RWPE2 (cell line): ENCODE data around the gene TMC6.

Source experiments
- ATAC-seq: fragments of 200-7000 bp; cut with Tn5 transposase; 3 replicates; pipeline ENCODE4 v1.9.1; 2021; ENCODE audit warnings: low read depth
- DNase-seq: peaks from one replicate; pipeline ENCODE4 v3.0.0-alpha.2; 2020; ENCODE audit warnings: low spot score
- H3K27ac ChIP-seq: fragments of 450-650 bp; 2 replicates; pipeline ENCODE4 v1.5.1; 2017; ENCODE audit warnings: mild to moderate bottlenecking; ENCODE audit not compliant: poor library complexity, severe bottlenecking
- H3K27me3 ChIP-seq: fragments of 250-450 bp; sonication (Bioruptor Pico); 2 replicates; pipeline ENCODE4 v1.5.1; 2021; ENCODE audit warnings: mild to moderate bottlenecking, moderate library complexity; ENCODE audit not compliant: insufficient read depth, poor library complexity, severe bottlenecking
- H3K36me3 ChIP-seq: fragments of 250-450 bp; sonication (Bioruptor Pico); 2 replicates; pipeline ENCODE4 v1.5.1; 2020; ENCODE audit warnings: low read depth, mild to moderate bottlenecking, moderate library complexity
- H3K4me1 ChIP-seq: fragments of 250-450 bp; sonication (Bioruptor Pico); 2 replicates; pipeline ENCODE4 v1.5.1; 2021; ENCODE audit warnings: mild to moderate bottlenecking, moderate library complexity; ENCODE audit not compliant: insufficient read depth, poor library complexity, severe bottlenecking
- H3K4me3 ChIP-seq: fragments of 250-450 bp; sonication (Bioruptor Pico); 2 replicates; pipeline ENCODE4 v1.5.1; 2021; ENCODE audit warnings: mild to moderate bottlenecking, moderate library complexity; ENCODE audit not compliant: severe bottlenecking
- H3K9me3 ChIP-seq: fragments of 250-450 bp; sonication (Bioruptor Pico); 2 replicates; pipeline ENCODE4 v1.5.1; 2021; ENCODE audit warnings: mild to moderate bottlenecking, moderate library complexity; ENCODE audit not compliant: severe bottlenecking
- TF ChIP-seq, protein P1 (sequence below): fragments of 450-650 bp; IDR thresholded peaks from one replicate; pipeline ENCODE4 v1.5.1; 2017; ENCODE audit warnings: mild to moderate bottlenecking, moderate library complexity; ENCODE audit not compliant: poor library complexity, severe bottlenecking

The TMC6 gene

DNA sequence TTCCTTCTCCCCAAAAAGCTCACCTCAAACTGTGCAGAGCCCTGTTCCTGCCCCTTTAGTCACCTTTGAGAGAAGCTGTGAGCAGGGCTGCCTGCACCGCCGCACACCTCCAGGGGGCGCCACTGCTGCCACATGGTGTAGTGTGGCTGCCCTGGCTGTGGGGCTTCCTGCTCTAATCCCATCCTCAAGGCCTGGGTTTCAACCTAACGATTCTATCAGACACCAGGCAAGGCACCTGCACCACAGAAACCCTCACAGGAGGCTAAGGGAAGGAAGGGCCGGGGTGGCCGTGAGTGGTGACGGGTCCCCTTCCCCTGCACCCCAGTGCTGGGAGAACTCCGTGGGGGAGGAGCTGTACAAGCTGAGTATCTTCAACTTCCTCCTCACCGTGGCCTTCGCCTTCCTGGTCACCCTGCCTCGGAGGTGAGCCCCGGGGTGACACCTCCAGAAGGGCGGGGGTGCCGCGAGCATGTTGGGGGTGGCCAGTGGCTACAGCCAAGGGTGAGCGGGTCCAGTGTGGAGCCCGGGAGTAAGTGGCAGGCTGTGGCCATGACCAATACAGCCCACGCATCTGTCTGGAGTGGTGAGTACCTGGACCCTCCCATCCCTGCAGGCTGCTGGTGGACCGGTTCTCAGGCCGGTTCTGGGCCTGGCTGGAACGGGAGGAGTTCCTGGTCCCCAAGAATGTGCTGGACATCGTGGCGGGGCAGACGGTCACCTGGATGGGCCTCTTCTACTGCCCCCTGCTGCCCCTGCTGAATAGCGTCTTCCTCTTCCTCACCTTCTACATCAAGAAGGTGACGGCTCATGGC, 9.0 kb upstream of the TMC6 start:
- Histone ChIP-seq H3K9me3 (no peaks in the 10 kb centered on the region), H3K4me1 (peaks cover 23% of the 10 kb centered on the region), H3K27ac (no peak overlapping the region), H3K36me3 (no peaks in the 10 kb centered on the region), H3K27me3 (no peaks in the 10 kb centered on the region), H3K4me3 (no peak overlapping the region)
- DNase-seq, result peak; percentile 72
- TF ChIP-seq, protein P1, sequence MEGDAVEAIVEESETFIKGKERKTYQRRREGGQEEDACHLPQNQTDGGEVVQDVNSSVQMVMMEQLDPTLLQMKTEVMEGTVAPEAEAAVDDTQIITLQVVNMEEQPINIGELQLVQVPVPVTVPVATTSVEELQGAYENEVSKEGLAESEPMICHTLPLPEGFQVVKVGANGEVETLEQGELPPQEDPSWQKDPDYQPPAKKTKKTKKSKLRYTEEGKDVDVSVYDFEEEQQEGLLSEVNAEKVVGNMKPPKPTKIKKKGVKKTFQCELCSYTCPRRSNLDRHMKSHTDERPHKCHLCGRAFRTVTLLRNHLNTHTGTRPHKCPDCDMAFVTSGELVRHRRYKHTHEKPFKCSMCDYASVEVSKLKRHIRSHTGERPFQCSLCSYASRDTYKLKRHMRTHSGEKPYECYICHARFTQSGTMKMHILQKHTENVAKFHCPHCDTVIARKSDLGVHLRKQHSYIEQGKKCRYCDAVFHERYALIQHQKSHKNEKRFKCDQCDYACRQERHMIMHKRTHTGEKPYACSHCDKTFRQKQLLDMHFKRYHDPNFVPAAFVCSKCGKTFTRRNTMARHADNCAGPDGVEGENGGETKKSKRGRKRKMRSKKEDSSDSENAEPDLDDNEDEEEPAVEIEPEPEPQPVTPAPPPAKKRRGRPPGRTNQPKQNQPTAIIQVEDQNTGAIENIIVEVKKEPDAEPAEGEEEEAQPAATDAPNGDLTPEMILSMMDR, result peak; percentile 32
- no peak for ATAC-seq

DNA sequence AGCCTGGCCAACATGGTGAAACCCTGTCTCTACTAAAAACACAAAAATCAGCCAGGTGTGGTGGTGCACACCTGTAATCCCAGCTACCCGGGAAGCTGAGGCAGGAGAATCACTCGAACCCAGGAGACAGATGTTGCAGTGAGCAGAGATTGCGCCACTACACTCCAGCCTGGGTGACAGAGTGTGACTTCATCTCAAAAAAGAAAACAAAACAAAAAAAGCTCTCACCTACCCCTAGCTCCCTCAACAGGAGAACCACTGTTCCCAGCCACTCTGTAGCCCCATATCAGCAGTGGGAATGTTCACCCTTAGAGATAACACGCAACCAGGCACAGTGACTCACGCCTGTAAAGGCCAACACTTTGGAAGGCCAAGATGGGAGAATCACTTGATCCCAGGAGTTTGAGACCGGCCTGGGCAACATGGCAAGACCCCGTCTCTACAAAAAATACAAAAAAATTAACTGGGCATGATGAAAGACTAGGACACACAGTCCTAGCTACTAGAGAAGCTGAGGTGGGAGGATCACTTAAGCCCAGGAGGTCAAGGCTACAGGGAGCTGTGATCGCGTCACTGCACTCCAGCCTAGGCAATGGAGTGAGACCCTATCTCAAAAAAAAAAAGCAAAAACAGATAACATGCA, 7.4 kb upstream of the TMC6 start:
- Histone ChIP-seq H3K27me3 (no peaks in the 10 kb centered on the region), H3K4me3 (no peak overlapping the region), H3K4me1 (peaks cover 16% of the 10 kb centered on the region), H3K27ac (no peak overlapping the region), H3K9me3 (no peaks in the 10 kb centered on the region), H3K36me3 (no peaks in the 10 kb centered on the region)
- DNase-seq, result no peak
- TF ChIP-seq, protein P1, result no peak
- no peak for ATAC-seq

DNA sequence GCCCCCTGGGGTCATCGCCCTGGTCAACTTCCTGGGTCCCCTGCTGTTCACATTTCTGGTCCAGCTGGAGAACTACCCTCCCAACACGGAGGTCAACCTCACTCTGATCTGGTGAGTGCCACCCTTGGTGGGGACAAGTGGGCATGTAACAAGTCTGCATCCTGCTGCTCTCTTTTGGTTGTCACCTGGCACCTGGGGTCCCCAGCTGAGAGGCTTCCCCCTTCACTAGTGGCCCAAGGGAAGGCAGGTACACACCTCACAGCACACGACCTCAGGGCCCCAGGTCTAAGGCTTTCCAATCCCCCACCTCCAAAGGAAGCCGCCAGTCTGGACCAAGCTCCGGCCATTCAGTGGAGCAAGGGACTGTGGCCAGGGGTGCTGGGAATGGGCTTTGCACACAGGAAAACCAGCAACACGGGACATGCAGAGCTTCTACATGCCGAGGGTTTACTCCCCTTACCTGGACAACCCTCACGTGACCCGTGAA, 6.4 kb upstream of the TMC6 start:
- H3K36me3 ChIP-seq, result no peaks in the 10 kb centered on the region
- H3K4me3 ChIP-seq, result no peak overlapping the region
- DNase-seq (no peak), ATAC-seq (no peak)
- H3K4me1 ChIP-seq, result peaks cover 9% of the 10 kb centered on the region
- no peaks in the 10 kb centered on the region for H3K27me3 ChIP-seq
- no peak overlapping the region for H3K27ac ChIP-seq
- no peaks in the 10 kb centered on the region for H3K9me3 ChIP-seq
- TF ChIP-seq, protein P1, result no peak

DNA sequence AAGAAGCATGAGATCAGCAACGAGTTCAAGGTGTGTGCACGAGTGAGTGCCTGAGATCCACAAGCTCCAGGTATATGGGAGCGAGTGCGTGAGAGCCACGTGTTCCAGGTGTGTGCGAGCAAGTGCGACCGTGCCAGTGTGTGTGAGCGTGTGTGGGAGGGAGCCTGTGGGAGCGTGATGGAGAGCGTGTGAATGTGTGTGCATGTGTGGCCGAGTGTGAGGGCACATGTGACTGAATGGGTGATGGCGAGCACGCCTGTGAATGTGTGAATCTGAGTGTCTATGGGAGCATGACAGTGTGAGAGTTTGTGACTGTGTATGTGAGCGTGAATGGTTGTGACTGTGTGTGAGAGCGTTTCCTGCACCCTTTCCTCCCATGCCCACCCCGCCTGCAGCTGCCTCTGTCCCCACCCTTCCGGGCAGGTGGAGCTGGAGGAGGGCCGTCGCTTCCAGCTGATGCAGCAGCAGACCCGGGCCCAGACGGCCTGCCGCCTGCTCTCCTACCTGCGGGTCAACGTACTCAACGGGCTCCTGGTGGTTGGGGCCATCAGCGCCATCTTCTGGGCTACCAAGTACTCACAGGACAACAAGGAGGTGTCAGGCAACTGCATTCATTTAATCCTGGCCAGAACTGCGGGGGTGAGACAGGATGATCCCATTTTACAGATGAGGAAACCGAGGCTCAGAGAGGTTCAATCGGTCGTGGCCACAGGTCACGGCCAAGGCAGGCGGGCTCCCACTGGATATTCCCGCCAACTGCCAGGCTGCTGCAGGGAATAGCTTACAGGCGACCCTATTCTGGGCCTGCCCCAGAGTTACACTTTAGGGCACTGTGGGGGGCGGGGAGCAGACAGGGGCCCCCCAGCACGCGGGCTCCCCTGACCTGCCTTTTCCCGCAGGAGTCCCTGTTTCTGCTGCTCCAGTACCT, 5.7 kb upstream of the TMC6 start:
- H3K4me1 ChIP-seq, result peaks cover 7% of the 10 kb centered on the region
- no peak overlapping the region for H3K4me3 ChIP-seq
- H3K9me3 ChIP-seq, result no peaks in the 10 kb centered on the region
- TF ChIP-seq, protein P1, result peak; percentile 29
- H3K36me3 ChIP-seq, result no peaks in the 10 kb centered on the region
- ATAC-seq (no peak), DNase-seq (peak; percentile 68)
- no peaks in the 10 kb centered on the region for H3K27me3 ChIP-seq
- H3K27ac ChIP-seq, result no peak overlapping the region
